Measurements from ENCODE around the gene ZGLP1.

ZGLP1 gene

GRCh38 chr19:10260141-10260584, 49.5 kb downstream of the ZGLP1 start:
- Histone ChIP-seq H3K4me1 (ENCODE audit: control insufficient read depth, insufficient read depth, low read length, poor library complexity, severe bottlenecking) (peaks cover 8% of the 10 kb centered on the region), H3K9me3 (ENCODE audit: control insufficient read depth, low read length) (no peaks in the 10 kb centered on the region), H3K4me3 (ENCODE audit: insufficient read depth, low read depth, low read length, poor library complexity, severe bottlenecking) (no peak overlapping the region), H3K36me3 (ENCODE audit: control insufficient read depth, insufficient read depth, low read length) (peaks cover 22% of the 10 kb centered on the region), H3K27ac (ENCODE audit: insufficient read depth, low read length, poor library complexity, severe bottlenecking) (no peak overlapping the region), H3K27me3 (replicated peaks; ENCODE audit: control insufficient read depth, insufficient read depth, low read length, poor library complexity, severe bottlenecking) (no peaks in the 10 kb centered on the region)
- DNase-seq, result no peak

GRCh38 chr19:10259162-10259905, 50.3 kb downstream of the ZGLP1 start:
- Histone ChIP-seq H3K36me3 (ENCODE audit: control insufficient read depth, insufficient read depth, low read length) (peaks cover 29% of the 10 kb centered on the region), H3K9me3 (ENCODE audit: control insufficient read depth, low read length) (no peaks in the 10 kb centered on the region), H3K27ac (ENCODE audit: insufficient read depth, low read length, poor library complexity, severe bottlenecking) (no peak overlapping the region), H3K27me3 (replicated peaks; ENCODE audit: control insufficient read depth, insufficient read depth, low read length, poor library complexity, severe bottlenecking) (no peaks in the 10 kb centered on the region), H3K4me3 (ENCODE audit: insufficient read depth, low read depth, low read length, poor library complexity, severe bottlenecking) (no peak overlapping the region), H3K4me1 (ENCODE audit: control insufficient read depth, insufficient read depth, low read length, poor library complexity, severe bottlenecking) (peaks cover 8% of the 10 kb centered on the region)
- peak; percentile 75 to 83 (median 75) for DNase-seq

- Histone ChIP-seq H3K4me3 (ENCODE audit: insufficient read depth, low read depth, low read length, poor library complexity, severe bottlenecking) (no peak overlapping the region), H3K9me3 (ENCODE audit: control insufficient read depth, low read length) (no peaks in the 10 kb centered on the region), H3K27me3 (replicated peaks; ENCODE audit: control insufficient read depth, insufficient read depth, low read length, poor library complexity, severe bottlenecking) (no peaks in the 10 kb centered on the region), H3K27ac (ENCODE audit: insufficient read depth, low read length, poor library complexity, severe bottlenecking) (no peak overlapping the region), H3K36me3 (ENCODE audit: control insufficient read depth, insufficient read depth, low read length) (peaks cover 29% of the 10 kb centered on the region), H3K4me1 (ENCODE audit: control insufficient read depth, insufficient read depth, low read length, poor library complexity, severe bottlenecking) (peaks cover 8% of the 10 kb centered on the region)
- DNase-seq, result no peak
Measured at GRCh38 chr19:10258080-10258710, 51.4 kb downstream of the ZGLP1 start.

DNA sequence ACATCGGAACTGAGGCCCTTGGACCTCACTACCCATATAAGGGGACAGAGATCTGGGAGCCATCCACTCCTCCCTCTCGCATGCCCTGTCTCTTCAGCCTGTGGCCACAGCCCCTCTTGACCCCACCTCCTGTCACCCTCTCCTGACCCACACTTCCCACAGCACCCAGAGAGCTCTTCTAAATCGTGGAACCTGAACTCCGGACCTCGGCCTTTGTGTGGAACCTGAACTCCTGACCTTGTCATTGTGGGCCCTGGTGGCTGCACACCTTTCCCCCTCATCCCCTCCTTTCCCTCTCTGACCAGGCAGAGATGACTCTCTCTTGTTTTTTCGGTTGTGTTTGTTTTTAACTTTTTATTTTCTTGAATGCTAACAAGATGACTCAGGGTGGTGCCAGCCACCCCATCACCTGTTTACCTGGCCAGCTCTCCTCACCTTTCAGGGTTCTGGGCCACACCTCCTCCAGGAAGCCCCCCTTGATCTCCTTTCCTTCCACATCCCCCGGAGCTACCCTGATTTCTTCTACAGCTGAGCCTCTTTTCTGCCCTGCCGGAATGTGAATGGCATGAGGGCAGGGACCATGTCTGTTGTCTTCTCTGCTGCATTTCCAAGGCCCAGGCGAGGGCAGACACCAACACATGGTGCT, 52.5 kb downstream of the ZGLP1 start:
- no peaks in the 10 kb centered on the region for H3K9me3 ChIP-seq (ENCODE audit: control insufficient read depth, low read length)
- no peak overlapping the region for H3K4me3 ChIP-seq (ENCODE audit: insufficient read depth, low read depth, low read length, poor library complexity, severe bottlenecking)
- no peak overlapping the region for H3K27ac ChIP-seq (ENCODE audit: insufficient read depth, low read length, poor library complexity, severe bottlenecking)
- H3K36me3 ChIP-seq (ENCODE audit: control insufficient read depth, insufficient read depth, low read length), result peaks cover 29% of the 10 kb centered on the region
- DNase-seq, result no peak
- H3K4me1 ChIP-seq (ENCODE audit: control insufficient read depth, insufficient read depth, low read length, poor library complexity, severe bottlenecking), result peaks cover 16% of the 10 kb centered on the region
- H3K27me3 ChIP-seq (replicated peaks; ENCODE audit: control insufficient read depth, insufficient read depth, low read length, poor library complexity, severe bottlenecking), result no peaks in the 10 kb centered on the region

DNA sequence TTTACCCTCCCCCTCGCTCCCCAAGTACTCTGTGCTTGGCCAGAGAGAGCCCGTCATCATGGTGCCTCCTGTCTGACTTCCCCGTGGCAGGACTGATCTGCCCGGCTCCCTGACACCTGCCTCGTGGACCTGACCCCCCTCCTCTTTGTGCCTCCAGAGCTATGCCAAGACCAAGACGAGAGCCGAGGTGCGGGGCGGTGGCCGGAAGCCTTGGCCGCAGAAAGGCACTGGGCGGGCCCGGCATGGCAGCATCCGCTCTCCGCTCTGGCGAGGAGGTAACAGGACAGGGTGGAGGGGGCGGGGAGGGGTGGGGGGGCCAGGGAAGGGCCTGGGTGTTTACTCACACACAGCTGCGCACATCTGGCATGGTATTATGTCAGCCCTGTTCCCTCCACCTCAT, 53.1 kb downstream of the ZGLP1 start:
- Histone ChIP-seq H3K27me3 (replicated peaks; ENCODE audit: control insufficient read depth, insufficient read depth, low read length, poor library complexity, severe bottlenecking) (no peaks in the 10 kb centered on the region), H3K9me3 (ENCODE audit: control insufficient read depth, low read length) (no peaks in the 10 kb centered on the region), H3K4me3 (ENCODE audit: insufficient read depth, low read depth, low read length, poor library complexity, severe bottlenecking) (no peak overlapping the region), H3K27ac (ENCODE audit: insufficient read depth, low read length, poor library complexity, severe bottlenecking) (no peak overlapping the region), H3K4me1 (ENCODE audit: control insufficient read depth, insufficient read depth, low read length, poor library complexity, severe bottlenecking) (peaks cover 16% of the 10 kb centered on the region), H3K36me3 (ENCODE audit: control insufficient read depth, insufficient read depth, low read length) (peaks cover 29% of the 10 kb centered on the region)
- no peak for DNase-seq

- Histone ChIP-seq H3K9me3 (ENCODE audit: control insufficient read depth, low read length) (no peaks in the 10 kb centered on the region), H3K4me3 (ENCODE audit: insufficient read depth, low read depth, low read length, poor library complexity, severe bottlenecking) (no peak overlapping the region), H3K27me3 (replicated peaks; ENCODE audit: control insufficient read depth, insufficient read depth, low read length, poor library complexity, severe bottlenecking) (no peaks in the 10 kb centered on the region), H3K4me1 (ENCODE audit: control insufficient read depth, insufficient read depth, low read length, poor library complexity, severe bottlenecking) (peaks cover 16% of the 10 kb centered on the region), H3K27ac (ENCODE audit: insufficient read depth, low read length, poor library complexity, severe bottlenecking) (no peak overlapping the region), H3K36me3 (ENCODE audit: control insufficient read depth, insufficient read depth, low read length) (peaks cover 29% of the 10 kb centered on the region)
- DNase-seq, result no peak
Measured at GRCh38 chr19:10255358-10255757, 54.3 kb downstream of the ZGLP1 start.

Measured in effector memory CD4-positive, alpha-beta T cell (primary cell).